GM10248 (cell line): ENCODE results near the gene MORN5.

Experiments
- CTCF ChIA-PET: fragments of 300-600 bp; sonication (Branson Sonifier 250); formaldehyde crosslinking; extraction: SDS; loops from one replicate; lab custom pipeline; 2021; ENCODE audit warnings: antibody characterized with exemption; lab: Yijun Ruan, JAX
- POLR2A ChIA-PET: fragments of 350-650 bp; sonication (Branson Sonifier 250); formaldehyde crosslinking; extraction: SDS; loops from one replicate; lab custom pipeline; 2020; ENCODE audit warnings: antibody characterized with exemption; lab: Yijun Ruan, JAX
- DNase-seq: peaks from one replicate; pipeline ENCODE4 v3.0.0; 2012; ENCODE audit errors: extremely low spot score
- TF ChIP-seq, protein P1 (sequence below): IDR thresholded peaks from 2 replicates; pipeline ENCODE4 v1.5.1; 2012; ENCODE audit warnings: mild to moderate bottlenecking, low read depth; ENCODE audit errors: extremely low read depth, missing control alignments, control extremely low read depth

Gene MORN5

DNA sequence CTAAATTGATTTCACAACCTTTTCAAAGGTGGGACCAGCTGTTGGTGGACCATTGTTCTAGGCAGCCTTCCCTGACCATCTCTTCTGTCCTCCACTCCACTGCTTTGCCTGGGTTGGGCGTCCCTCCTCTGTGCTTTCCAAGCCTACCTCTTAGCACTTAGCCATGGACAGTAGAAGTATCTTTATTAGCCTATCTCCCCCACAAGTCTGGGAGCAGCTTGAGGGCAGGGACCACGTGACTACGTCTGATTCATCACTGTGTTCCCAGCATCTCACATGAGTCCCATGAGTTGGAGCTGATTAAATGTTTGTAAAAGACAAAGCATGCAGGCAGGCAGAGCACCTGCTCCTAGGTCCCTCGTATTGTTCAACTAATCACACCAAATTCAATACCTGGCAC is 20.9 kb downstream of the MORN5 start:
- CTCF ChIA-PET: interaction anchor here (0.7 to 2.3 kb wide), 2 partner anchors 12 to 54 kb away, joined by 3 to 6 read pairs; no protein-coding TSS in a partner anchor
- DNase-seq: no peak
- TF ChIP-seq, protein P1, sequence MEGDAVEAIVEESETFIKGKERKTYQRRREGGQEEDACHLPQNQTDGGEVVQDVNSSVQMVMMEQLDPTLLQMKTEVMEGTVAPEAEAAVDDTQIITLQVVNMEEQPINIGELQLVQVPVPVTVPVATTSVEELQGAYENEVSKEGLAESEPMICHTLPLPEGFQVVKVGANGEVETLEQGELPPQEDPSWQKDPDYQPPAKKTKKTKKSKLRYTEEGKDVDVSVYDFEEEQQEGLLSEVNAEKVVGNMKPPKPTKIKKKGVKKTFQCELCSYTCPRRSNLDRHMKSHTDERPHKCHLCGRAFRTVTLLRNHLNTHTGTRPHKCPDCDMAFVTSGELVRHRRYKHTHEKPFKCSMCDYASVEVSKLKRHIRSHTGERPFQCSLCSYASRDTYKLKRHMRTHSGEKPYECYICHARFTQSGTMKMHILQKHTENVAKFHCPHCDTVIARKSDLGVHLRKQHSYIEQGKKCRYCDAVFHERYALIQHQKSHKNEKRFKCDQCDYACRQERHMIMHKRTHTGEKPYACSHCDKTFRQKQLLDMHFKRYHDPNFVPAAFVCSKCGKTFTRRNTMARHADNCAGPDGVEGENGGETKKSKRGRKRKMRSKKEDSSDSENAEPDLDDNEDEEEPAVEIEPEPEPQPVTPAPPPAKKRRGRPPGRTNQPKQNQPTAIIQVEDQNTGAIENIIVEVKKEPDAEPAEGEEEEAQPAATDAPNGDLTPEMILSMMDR: no peak
- POLR2A ChIA-PET: no interaction called here

DNA sequence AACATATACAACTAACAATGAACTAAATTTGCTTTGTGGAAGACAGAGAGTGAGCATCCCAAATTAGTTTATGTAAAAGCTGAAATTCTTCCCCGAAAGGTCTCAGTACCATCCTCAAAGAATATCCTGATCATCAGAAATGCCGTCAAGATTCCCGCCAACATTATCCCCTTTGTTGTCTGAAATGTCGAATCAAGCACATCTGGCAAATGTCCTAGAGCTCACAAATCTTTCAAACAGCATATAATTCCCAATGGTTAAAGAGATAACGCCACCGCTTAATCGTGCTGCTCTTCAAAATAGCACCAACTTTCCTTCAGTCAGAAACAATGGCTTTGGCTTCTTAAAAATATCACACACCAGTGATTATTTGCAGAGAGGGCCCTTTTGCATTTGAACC is 23.8 kb downstream of the MORN5 start:
- CTCF ChIA-PET: interaction anchor here (0.9 to 1.1 kb wide), 2 partner anchors 26 to 84 kb away, joined by 3 read pairs; no protein-coding TSS in a partner anchor
- no peak for DNase-seq

DNA sequence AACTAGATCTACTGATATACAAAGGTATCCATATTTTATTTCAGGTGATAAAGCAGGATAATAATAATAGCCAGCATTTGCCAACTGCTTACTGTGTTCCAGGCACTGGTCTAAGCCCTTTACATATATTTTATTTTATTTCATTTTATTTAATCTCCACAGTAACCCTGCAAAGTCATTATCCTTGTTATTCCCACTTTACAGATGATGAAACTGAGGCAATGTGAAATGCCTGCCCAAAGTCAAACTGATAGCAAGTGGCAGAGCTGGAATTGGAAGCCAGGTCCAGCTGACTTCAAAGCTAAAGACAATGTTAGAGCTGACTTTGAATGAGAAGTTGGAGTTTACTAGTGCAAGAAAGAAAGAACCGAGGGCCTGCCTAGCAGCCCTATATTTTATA is 24.8 kb downstream of the MORN5 start:
- ChIA-PET CTCF (interaction anchor here (0.9 kb wide), 1 partner anchor 27 kb away, joined by 3 read pairs; no protein-coding TSS in a partner anchor), POLR2A (no interaction called here)
- TF ChIP-seq, protein P1: no peak
- DNase-seq: no peak

More for the DNA sequence above, 23.8 kb downstream of the MORN5 start:
- TF ChIP-seq, protein P1: no peak
- POLR2A ChIA-PET: no interaction called here

DNA sequence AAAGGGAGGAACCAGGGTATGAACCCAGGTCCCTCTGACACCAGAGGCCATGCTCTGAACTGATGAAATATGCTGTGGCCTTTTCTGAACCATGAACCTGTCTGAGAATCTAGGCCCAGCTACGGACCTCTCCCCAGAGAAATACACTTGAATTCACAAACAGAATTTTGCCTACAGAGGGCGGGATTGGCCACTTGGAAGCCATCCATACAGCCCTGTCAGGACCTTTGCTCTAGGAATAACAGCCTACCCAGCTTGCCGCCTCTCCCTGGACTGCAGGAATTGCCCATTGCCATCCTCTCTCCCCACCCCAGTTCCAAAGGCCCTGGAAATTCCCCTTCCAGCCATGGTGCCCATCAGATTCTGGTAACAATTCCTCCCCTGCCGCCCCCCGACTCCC is 26.6 kb downstream of the MORN5 start:
- CTCF ChIA-PET: interaction anchor here (0.9 kb wide), 1 partner anchor 28 kb away, joined by 3 read pairs; no protein-coding TSS in a partner anchor
- POLR2A ChIA-PET: no interaction called here
- TF ChIP-seq, protein P1: no peak
- no peak for DNase-seq

DNA sequence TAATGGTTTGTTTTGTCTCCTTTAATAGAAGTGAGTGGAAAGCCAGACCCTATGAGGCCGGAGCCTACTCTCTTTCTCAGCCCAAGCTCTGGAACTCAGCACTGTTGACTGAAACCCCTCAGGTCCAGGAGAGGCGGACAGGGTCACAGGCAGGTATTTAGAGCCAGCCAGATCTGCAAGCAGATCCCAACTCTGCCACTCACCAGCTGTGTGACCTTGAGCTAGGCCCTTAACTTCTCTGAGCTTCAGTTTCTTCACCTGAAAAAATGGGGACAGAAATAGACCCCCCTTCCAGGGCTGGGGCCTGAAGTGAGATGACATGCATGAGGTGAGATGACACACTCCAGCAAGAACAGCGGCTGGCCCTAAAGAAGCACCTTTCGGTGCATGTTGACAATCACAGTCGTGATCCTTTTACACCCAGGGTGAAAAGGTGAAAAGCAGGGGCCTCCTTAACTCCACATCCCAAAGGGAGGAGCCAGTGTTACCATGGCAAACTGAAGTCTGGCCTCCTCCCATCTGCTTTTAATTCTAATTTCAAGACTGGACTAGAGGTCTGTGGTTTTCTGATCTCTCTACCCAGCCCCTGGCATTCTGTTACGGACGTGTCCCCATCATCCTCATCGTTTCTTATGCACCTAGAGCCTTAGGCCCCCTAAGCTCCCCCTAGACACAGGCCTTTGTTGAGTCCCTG is 27.2 kb downstream of the MORN5 start:
- POLR2A ChIA-PET: no interaction called here

DNA sequence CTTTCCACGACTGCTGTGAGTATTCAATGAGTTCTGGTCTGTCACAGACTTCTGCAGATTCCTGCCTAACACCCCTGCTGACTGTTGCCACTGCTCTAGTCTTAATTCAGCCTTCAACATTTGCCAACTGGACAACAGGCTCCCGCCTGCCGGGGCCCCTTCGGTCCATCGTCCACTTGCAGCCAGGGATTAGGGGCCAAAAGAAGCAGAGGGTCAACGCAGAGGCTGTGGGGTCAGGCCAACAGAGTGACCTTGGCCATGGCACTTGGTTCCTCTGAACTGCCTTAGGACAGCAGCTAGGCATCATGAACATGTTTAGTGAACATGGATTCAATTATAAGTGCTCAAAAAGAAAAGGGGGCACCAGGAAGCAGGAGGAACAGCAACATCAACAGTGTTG is 28.7 kb downstream of the MORN5 start:
- POLR2A ChIA-PET: no interaction called here
- TF ChIP-seq, protein P1: no peak
- CTCF ChIA-PET: interaction anchor here (1.0 to 1.1 kb wide), 2 partner anchors 54 to 62 kb away, joined by 3 read pairs; no protein-coding TSS in a partner anchor
- DNase-seq: no peak

More for the DNA sequence above, 27.2 kb downstream of the MORN5 start:
- CTCF ChIA-PET: interaction anchor here (0.9 kb wide), 1 partner anchor 28 kb away, joined by 3 read pairs; no protein-coding TSS in a partner anchor
- no peak for DNase-seq
- TF ChIP-seq, protein P1: no peak
